Activated CD8-positive, alpha-beta T cell treated with anti-CD3 and anti-CD28 coated beads for 36 hours (primary cell): ENCODE measurements around the gene OSBPL10. TPM values are rescaled to one million over a fixed set of nuclear protein-coding genes. Genes with fewer than 3 reads are reported as not detected.
A peak's percentile ranks its signal among the peaks of the same experiment; 100 is the strongest.

ENCODE experiments used
- ATAC-seq: fragments of 200-7000 bp; cut with Tn5 transposase; one replicate; pipeline ENCODE4 v1.10.0; 2021; ENCODE audit warnings: mild to moderate bottlenecking, moderate library complexity
- CTCF ChIA-PET: fragments of 350-600 bp; sonication (Branson Sonifier 250); formaldehyde crosslinking; loops from one replicate; lab custom pipeline; 2021; ENCODE audit warnings: antibody characterized with exemption; lab: Charles Lee
- POLR2A ChIA-PET: fragments of 350-600 bp; sonication (Branson Sonifier 250); formaldehyde crosslinking; loops from one replicate; lab custom pipeline; 2021; ENCODE audit warnings: antibody characterized with exemption; lab: Charles Lee
- DNase-seq: peaks from one replicate; pipeline ENCODE4 v3.0.0-alpha.2; 2020
- H3K27ac Mint-ChIP-seq: one replicate; pipeline ENCODE4 v1.8.0; 2021; ENCODE audit warnings: mild to moderate bottlenecking, mixed read lengths
- H3K27me3 Mint-ChIP-seq: one replicate; pipeline ENCODE4 v1.8.0; 2021; ENCODE audit warnings: mixed read lengths
- H3K36me3 Mint-ChIP-seq: one replicate; pipeline ENCODE4 v1.8.0; 2021; ENCODE audit warnings: low read depth, mixed read lengths
- H3K4me1 Mint-ChIP-seq: one replicate; pipeline ENCODE4 v1.8.0; 2021; ENCODE audit warnings: low read depth, mixed read lengths
- H3K4me3 Mint-ChIP-seq: one replicate; pipeline ENCODE4 v1.8.0; 2021; ENCODE audit warnings: mild to moderate bottlenecking, moderate library complexity, mixed read lengths
- H3K9me3 Mint-ChIP-seq: one replicate; pipeline ENCODE4 v1.8.0; 2021; ENCODE audit warnings: mixed read lengths
- CTCF ChIP-seq: fragments of 200-600 bp; IDR thresholded peaks from one replicate; pipeline ENCODE4 v1.8.0; 2022; ENCODE audit warnings: antibody characterized with exemption, mild to moderate bottlenecking
- intact Hi-C: fragments of 100-400 bp; cut with micrococcal nuclease; formaldehyde crosslinking; loops from one replicate; pipeline ENCODE4 v1.10.0; 2022
- total RNA-seq, 2 experiments: library from RNA; stranded (reverse); gene quantifications; one replicate each; pipeline ENCODE4 v1.2.3, GENCODE V29; 2021

OSBPL10 gene
- total RNA-seq, 2 experiments from 2014 or later, result 1.9 to 2.1 TPM

GRCh38 chr3:31634476-31634875 is 346.6 kb downstream of the OSBPL10 start:
- H3K4me1 Mint-ChIP-seq, result peaks cover 47% of the 10 kb centered on the region
- TF ChIP-seq CTCF, result no peak
- H3K27ac Mint-ChIP-seq, result peak overlapping the region; percentile 31
- H3K27me3 Mint-ChIP-seq, result no peaks in the 10 kb centered on the region
- ATAC-seq, result no peak
- ChIA-PET CTCF (no interaction called here), POLR2A (no interaction called here)
- DNase-seq, result no peak
- H3K4me3 Mint-ChIP-seq, result no peak overlapping the region
- peaks cover 64% of the 10 kb centered on the region for H3K36me3 Mint-ChIP-seq
- no peaks in the 10 kb centered on the region for H3K9me3 Mint-ChIP-seq
- intact Hi-C loops, result no loop called here

- no peak for ATAC-seq
Observed at GRCh38 chr3:31629054-31629453, 352.0 kb downstream of the OSBPL10 start.

GRCh38 chr3:31625358-31625757 is 355.7 kb downstream of the OSBPL10 start:
- TF ChIP-seq CTCF, result no peak
- H3K4me1 Mint-ChIP-seq, result peaks cover 26% of the 10 kb centered on the region
- no peak overlapping the region for H3K4me3 Mint-ChIP-seq
- no peaks in the 10 kb centered on the region for H3K9me3 Mint-ChIP-seq
- CTCF ChIA-PET, result interaction anchor here (0.6 to 1.4 kb wide), 3 partner anchors 11 to 59 kb away, joined by 3 to 5 read pairs (median 3); no protein-coding TSS in a partner anchor
- peaks cover 60% of the 10 kb centered on the region for H3K36me3 Mint-ChIP-seq
- no peaks in the 10 kb centered on the region for H3K27me3 Mint-ChIP-seq
- intact Hi-C loops, result no loop called here
- POLR2A ChIA-PET, result no interaction called here
- no peak for DNase-seq
- H3K27ac Mint-ChIP-seq, result no peak overlapping the region
- ATAC-seq, result no peak

More at GRCh38 chr3:31629054-31629453, 352.0 kb downstream of the OSBPL10 start:
- no peak for DNase-seq
- ChIA-PET CTCF (interaction anchor here (1.3 kb wide), 1 partner anchor 140 kb away, joined by 4 read pairs; no protein-coding TSS in a partner anchor), POLR2A (interaction anchor here (0.6 kb wide), 1 partner anchor 47 kb away, joined by 3 read pairs; no protein-coding TSS in a partner anchor)
- no peaks in the 10 kb centered on the region for H3K27me3 Mint-ChIP-seq
- no peaks in the 10 kb centered on the region for H3K9me3 Mint-ChIP-seq
- intact Hi-C loops, result no loop called here
- H3K36me3 Mint-ChIP-seq, result peaks cover 70% of the 10 kb centered on the region
- no peak overlapping the region for H3K27ac Mint-ChIP-seq
- H3K4me1 Mint-ChIP-seq, result peaks cover 21% of the 10 kb centered on the region
- TF ChIP-seq CTCF, result no peak
- no peak overlapping the region for H3K4me3 Mint-ChIP-seq

- Mint-ChIP-seq H3K27me3 (no peaks in the 10 kb centered on the region), H3K27ac (no peak overlapping the region), H3K9me3 (no peaks in the 10 kb centered on the region), H3K36me3 (peaks cover 53% of the 10 kb centered on the region), H3K4me3 (no peak overlapping the region), H3K4me1 (peaks cover 23% of the 10 kb centered on the region)
- ChIA-PET POLR2A (no interaction called here), CTCF (interaction anchor here (1.4 kb wide), 1 partner anchor 55 kb away, joined by 3 read pairs; no protein-coding TSS in a partner anchor)
- no peak for ATAC-seq
- DNase-seq, result peak; percentile 4
- intact Hi-C loops, result no loop called here
- TF ChIP-seq CTCF, result no peak
Observed at GRCh38 chr3:31624083-31624709, 356.9 kb downstream of the OSBPL10 start.

- ATAC-seq (no peak), DNase-seq (no peak)
- CTCF ChIA-PET, result no interaction called here
- intact Hi-C loops, result no loop called here
- Mint-ChIP-seq H3K27me3 (no peaks in the 10 kb centered on the region), H3K9me3 (no peaks in the 10 kb centered on the region), H3K4me3 (no peak overlapping the region), H3K4me1 (peaks cover 19% of the 10 kb centered on the region), H3K27ac (peak overlapping the region; percentile 38), H3K36me3 (peaks cover 45% of the 10 kb centered on the region)
- POLR2A ChIA-PET, result no interaction called here
- TF ChIP-seq CTCF, result no peak
Observed at GRCh38 chr3:31622636-31623288, 358.3 kb downstream of the OSBPL10 start.
